ENCODE measurements around the gene AOX1.
A peak's percentile ranks its signal among the peaks of the same experiment; 100 is the strongest.

The AOX1 gene

GRCh38 chr2:200689115-200689514 lies 103.3 kb downstream of the AOX1 start:
- TF ChIP-seq CTCF (IDR thresholded peaks at IDR 0.05) = no peak
- TF ChIP-seq ZFX (IDR thresholded peaks at IDR 0.05; ENCODE audit: borderline replicate concordance) = no peak
- no peak overlapping the region for H3K27ac ChIP-seq

- TF ChIP-seq ZFX (IDR thresholded peaks at IDR 0.05; ENCODE audit: borderline replicate concordance) (no peak), CTCF (IDR thresholded peaks at IDR 0.05) (no peak)
- no peak overlapping the region for H3K27ac ChIP-seq
Measured at GRCh38 chr2:200693836-200694470, 108.1 kb downstream of the AOX1 start.

- TF ChIP-seq ZFX (IDR thresholded peaks at IDR 0.05; ENCODE audit: borderline replicate concordance) (no peak), CTCF (IDR thresholded peaks at IDR 0.05) (no peak)
- H3K27ac ChIP-seq = no peak overlapping the region
Measured at GRCh38 chr2:200695191-200695590, 109.4 kb downstream of the AOX1 start.

GRCh38 chr2:200695601-200696000 lies 109.8 kb downstream of the AOX1 start:
- TF ChIP-seq CTCF (IDR thresholded peaks at IDR 0.05) (no peak), ZFX (IDR thresholded peaks at IDR 0.05; ENCODE audit: borderline replicate concordance) (no peak)

GRCh38 chr2:200698217-200698616 lies 112.4 kb downstream of the AOX1 start:
- no peak overlapping the region for H3K27ac ChIP-seq
- TF ChIP-seq CTCF (IDR thresholded peaks at IDR 0.05) (no peak), ZFX (IDR thresholded peaks at IDR 0.05; ENCODE audit: borderline replicate concordance) (no peak)

More at GRCh38 chr2:200695601-200696000, 109.8 kb downstream of the AOX1 start:
- no peak overlapping the region for H3K27ac ChIP-seq

- no peak overlapping the region for H3K27ac ChIP-seq
- TF ChIP-seq ZFX (IDR thresholded peaks at IDR 0.05; ENCODE audit: borderline replicate concordance) = no peak
- TF ChIP-seq CTCF (IDR thresholded peaks at IDR 0.05) = no peak
Measured at GRCh38 chr2:200699310-200699709, 113.5 kb downstream of the AOX1 start.

GRCh38 chr2:200700856-200701255 lies 115.0 kb downstream of the AOX1 start:
- peak overlapping the region; percentile 37; the same call in 1 of the 2 replicates for H3K27ac ChIP-seq
- no peak for TF ChIP-seq ZFX (IDR thresholded peaks at IDR 0.05; ENCODE audit: borderline replicate concordance)
- no peak for TF ChIP-seq CTCF (IDR thresholded peaks at IDR 0.05)
